Ishikawa (cell line): Measurements from ENCODE around the gene SPINK5.

Experiments used
- EGR1 ChIP-seq: IDR thresholded peaks from 2 replicates; pipeline ENCODE4 v1.6.1; 2012
- TCF12 ChIP-seq: IDR thresholded peaks from 2 replicates; pipeline ENCODE4 v1.6.1; 2012; ENCODE audit warnings: low read depth
- YY1 ChIP-seq: IDR thresholded peaks from 2 replicates; pipeline ENCODE4 v1.6.1; 2012; ENCODE audit warnings: low read depth

GRCh38 chr5:148120317-148120716 is 56.5 kb downstream of the SPINK5 start:
- TF ChIP-seq EGR1 (no peak), YY1 (no peak), TCF12 (no peak)
